K562 (cell line): ENCODE results near the gene GYS1. TPM values are rescaled to one million over a fixed set of nuclear protein-coding genes. Genes with fewer than 3 reads are reported as not detected.
A peak's percentile ranks its signal among the peaks of the same experiment; 100 is the strongest.

Experiments used
- GTF2A2 ChIP-seq: IDR thresholded peaks from 2 replicates; pipeline ENCODE4 v1.6.1; 2016; ENCODE audit warnings: mild to moderate bottlenecking, missing genetic modification characterization, missing compliant biosample characterization
- MAZ ChIP-seq, 2 experiments: fragments of 450-650 bp in 1 of 2; sonication (generic) in 1 of 2; formaldehyde crosslinking; IDR thresholded peaks in 1 of 2; conservative IDR thresholded peaks in 1 of 2; 2 replicates each; pipeline versions ENCODE4 v1.4.0 to v1.5.0; 2020; ENCODE audit warnings: mild to moderate bottlenecking in 1 of 2, missing genetic modification reagents in 1 of 2
- MCM7 ChIP-seq, 2 experiments: fragments of 450-650 bp; IDR thresholded peaks; 2 replicates each; pipeline ENCODE4 v1.6.1; 2016 to 2018
- SIRT6 ChIP-seq: IDR thresholded peaks from one replicate; pipeline ENCODE4 v1.6.1; 2012; ENCODE audit warnings: low read depth, mild to moderate bottlenecking, control low read depth, inconsistent platforms, low read length, moderate library complexity
- SLC30A9 ChIP-seq: fragments of 250-450 bp; sonication (Bioruptor Pico); IDR thresholded peaks from 2 replicates; pipeline ENCODE4 v1.8.0; 2022; ENCODE audit warnings: mild to moderate bottlenecking, moderate library complexity
- U2AF2 ChIP-seq: fragments of 200-400 bp; formaldehyde crosslinking; optimal IDR thresholded peaks from 2 replicates; pipeline ENCODE3; 2017; ENCODE audit warnings: low read depth, mild to moderate bottlenecking, low read length
- ZNF224 ChIP-seq: sonication (generic); formaldehyde crosslinking; IDR thresholded peaks from 2 replicates; pipeline ENCODE4 v1.8.0; 2022; ENCODE audit warnings: mild to moderate bottlenecking, missing genetic modification reagents
- ZNF311 ChIP-seq: fragments of 250-450 bp; sonication (Bioruptor Pico); IDR thresholded peaks from 2 replicates; pipeline ENCODE4 v1.4.0; 2020; ENCODE audit warnings: mild to moderate bottlenecking, moderate library complexity
- ZNF431 ChIP-seq: sonication (generic); formaldehyde crosslinking; IDR thresholded peaks from 2 replicates; pipeline ENCODE4 v1.8.0; 2022; ENCODE audit warnings: mild to moderate bottlenecking, missing genetic modification reagents
- polyA plus RNA-seq, 8 experiments: library from polyadenylated mRNA; depleted of rRNA in 4 of 8; stranded (reverse) in 5 of 8; unstranded in 3 of 8; fragments of >200 nt; fragmentation: Nextera tagmentation in 2 of 8; fragmentation: Illumina TruSeq in 1 of 8; extraction: Ambion mirVana in 2 of 8; extraction: Trizol in 1 of 8; gene quantifications; 2 replicates each; pipeline versions ENCODE4 v1.2.1 to v1.2.3, GENCODE V29; 2011 to 2014; ENCODE audit warnings: inconsistent platforms in 1 of 8, missing spikeins in 1 of 8
- total RNA-seq, 7 experiments: library from RNA; depleted of rRNA in 6 of 7; stranded (reverse); fragments of >200 nt in 6 of 7; fragmentation: Illumina TruSeq in 2 of 7; extraction: Trizol in 2 of 7; gene quantifications; 2 replicates each; pipeline versions ENCODE4 v1.2.1 to v1.2.3, GENCODE V29; 2011 to 2021; ENCODE audit warnings: low replicate concordance in 1 of 7
- TF ChIP-seq, protein P1 (sequence below): fragments of 450-650 bp; formaldehyde crosslinking; conservative IDR thresholded peaks from 2 replicates; pipeline ENCODE4 v1.4.0; 2022; ENCODE audit warnings: mild to moderate bottlenecking, missing genetic modification characterization
- TF ChIP-seq, protein P2 (sequence below), 2 experiments: fragments of 450-650 bp; IDR thresholded peaks; 2 replicates each; pipeline ENCODE4 v1.6.1; 2016; ENCODE audit warnings: mild to moderate bottlenecking in 2 of 2, borderline replicate concordance in 1 of 2, low read depth in 1 of 2, moderate library complexity in 1 of 2
- TF ChIP-seq, protein P3 (sequence below): fragments of 450-650 bp; conservative IDR thresholded peaks from 2 replicates; pipeline ENCODE4 v1.6.1; 2016; ENCODE audit warnings: missing genetic modification characterization, low read depth, mild to moderate bottlenecking, control low read depth, missing compliant biosample characterization

The GYS1 gene
- total and polyA plus RNA-seq, 9 of the 15 experiments (the other 6 are each of a cell fraction or from before 2014, with no cell fraction given), result 1.9 to 31.1 (median 15.2) TPM

DNA sequence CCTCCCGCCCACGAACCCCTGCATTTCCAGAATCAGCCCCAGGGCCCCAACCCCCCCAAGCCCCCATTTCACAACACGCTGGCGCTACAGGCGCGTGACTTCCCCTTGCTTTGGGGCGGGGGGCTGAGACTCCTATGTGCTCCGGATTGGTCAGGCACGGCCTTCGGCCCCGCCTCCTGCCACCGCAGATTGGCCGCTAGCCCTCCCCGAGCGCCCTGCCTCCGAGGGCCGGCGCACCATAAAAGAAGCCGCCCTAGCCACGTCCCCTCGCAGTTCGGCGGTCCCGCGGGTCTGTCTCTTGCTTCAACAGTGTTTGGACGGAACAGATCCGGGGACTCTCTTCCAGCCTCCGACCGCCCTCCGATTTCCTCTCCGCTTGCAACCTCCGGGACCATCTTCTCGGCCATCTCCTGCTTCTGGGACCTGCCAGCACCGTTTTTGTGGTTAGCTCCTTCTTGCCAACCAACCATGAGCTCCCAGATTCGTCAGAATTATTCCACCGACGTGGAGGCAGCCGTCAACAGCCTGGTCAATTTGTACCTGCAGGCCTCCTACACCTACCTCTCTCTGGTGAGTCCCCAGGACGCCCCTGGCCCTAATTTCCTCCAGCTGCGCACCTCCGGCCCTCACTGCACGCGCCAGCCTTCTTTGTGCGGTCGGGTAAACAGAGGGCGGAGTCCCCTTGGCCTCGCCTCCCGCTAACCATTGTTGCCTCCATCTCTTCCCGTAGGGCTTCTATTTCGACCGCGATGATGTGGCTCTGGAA is 27.9 kb downstream of the GYS1 start, which contains the start of gene FTL (continued):
- TF ChIP-seq, protein P1, sequence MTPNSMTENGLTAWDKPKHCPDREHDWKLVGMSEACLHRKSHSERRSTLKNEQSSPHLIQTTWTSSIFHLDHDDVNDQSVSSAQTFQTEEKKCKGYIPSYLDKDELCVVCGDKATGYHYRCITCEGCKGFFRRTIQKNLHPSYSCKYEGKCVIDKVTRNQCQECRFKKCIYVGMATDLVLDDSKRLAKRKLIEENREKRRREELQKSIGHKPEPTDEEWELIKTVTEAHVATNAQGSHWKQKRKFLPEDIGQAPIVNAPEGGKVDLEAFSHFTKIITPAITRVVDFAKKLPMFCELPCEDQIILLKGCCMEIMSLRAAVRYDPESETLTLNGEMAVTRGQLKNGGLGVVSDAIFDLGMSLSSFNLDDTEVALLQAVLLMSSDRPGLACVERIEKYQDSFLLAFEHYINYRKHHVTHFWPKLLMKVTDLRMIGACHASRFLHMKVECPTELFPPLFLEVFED (CRISPR knock-in tag), result peak; percentile 69; the same call in 1 of the 2 replicates
- TF ChIP-seq, protein P2, sequence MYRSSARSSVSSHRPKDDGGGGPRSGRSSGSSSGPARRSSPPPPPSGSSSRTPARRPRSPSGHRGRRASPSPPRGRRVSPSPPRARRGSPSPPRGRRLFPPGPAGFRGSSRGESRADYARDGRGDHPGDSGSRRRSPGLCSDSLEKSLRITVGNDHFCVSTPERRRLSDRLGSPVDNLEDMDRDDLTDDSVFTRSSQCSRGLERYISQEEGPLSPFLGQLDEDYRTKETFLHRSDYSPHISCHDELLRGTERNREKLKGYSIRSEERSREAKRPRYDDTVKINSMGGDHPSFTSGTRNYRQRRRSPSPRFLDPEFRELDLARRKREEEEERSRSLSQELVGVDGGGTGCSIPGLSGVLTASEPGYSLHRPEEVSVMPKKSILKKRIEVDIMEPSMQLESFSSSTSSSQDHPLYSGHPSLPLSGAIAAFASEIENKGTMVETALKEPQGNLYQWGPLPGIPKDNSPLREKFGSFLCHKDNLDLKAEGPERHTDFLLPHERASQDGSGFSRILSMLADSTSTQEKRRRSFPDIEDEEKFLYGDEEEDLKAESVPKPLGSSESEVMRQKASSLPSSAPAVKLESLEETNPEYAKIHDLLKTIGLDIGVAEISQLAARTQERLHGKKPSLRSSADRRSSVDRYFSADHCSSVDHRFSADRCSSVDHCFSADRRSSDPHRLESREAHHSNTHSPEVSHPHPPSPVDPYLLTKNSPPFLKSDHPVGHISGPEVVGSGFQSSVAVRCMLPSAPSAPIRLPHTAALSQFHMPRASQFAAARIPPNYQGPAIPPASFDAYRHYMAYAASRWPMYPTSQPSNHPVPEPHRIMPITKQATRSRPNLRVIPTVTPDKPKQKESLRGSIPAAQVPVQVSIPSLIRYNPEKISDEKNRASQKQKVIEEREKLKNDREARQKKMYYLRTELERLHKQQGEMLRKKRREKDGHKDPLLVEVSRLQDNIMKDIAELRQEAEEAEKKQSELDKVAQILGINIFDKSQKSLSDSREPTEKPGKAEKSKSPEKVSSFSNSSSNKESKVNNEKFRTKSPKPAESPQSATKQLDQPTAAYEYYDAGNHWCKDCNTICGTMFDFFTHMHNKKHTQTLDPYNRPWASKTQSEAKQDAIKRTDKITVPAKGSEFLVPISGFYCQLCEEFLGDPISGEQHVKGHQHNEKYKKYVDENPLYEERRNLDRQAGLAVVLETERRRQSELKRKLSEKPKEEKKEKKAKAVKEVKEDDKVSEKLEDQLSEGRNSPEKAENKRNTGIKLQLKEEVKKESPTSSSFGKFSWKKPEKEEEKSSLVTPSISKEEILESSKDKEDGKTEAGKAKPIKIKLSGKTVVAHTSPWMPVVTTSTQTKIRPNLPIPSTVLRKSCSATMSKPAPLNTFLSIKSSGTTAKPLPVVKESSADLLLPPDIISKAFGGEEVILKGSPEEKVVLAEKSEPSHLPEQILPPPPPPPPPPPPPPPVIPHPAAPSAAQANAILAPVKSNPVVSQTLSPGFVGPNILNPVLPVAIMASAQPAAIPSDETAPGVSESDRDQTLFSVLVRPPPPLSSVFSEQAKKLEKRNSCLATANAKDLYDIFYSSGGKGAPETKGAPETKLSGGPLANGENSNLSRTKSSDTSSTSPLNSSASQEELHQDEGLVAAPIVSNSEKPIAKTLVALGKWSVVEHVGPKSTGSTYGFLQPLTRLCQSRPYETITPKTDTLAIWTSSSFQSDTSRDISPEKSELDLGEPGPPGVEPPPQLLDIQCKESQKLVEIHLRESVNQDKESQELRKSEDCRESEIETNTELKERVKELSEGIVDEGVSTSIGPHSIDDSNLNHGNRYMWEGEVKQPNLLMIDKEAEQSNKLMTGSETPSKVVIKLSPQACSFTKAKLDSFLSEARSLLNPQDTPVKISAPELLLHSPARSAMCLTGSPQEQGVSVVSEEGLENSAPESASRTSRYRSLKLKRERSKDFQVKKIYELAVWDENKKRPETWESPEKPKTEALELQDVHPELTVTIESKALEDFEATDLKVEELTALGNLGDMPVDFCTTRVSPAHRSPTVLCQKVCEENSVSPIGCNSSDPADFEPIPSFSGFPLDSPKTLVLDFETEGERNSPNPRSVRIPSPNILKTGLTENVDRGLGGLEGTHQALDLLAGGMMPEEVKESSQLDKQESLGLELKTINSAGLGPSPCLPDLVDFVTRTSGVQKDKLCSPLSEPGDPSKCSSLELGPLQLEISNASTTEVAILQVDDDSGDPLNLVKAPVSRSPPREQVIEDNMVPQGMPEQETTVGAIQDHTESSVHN (IDR thresholded peaks at IDR 0.05; ENCODE audit: borderline replicate concordance in 1 of 2, low read depth in 1 of 2), result 0 out of 4 replicates have a peak, but pooled peaks of 1 of the 2 experiments have one; percentile 23
- TF ChIP-seq ZNF311 (no peak), U2AF2 (no peak), MCM7 (IDR thresholded peaks at IDR 0.05) (no peak), GTF2A2 (tag) (peak; percentile 94), MAZ (CRISPR knock-in tag; conservative IDR thresholded peaks at IDR 0.05 in 1 of 2, IDR thresholded peaks at IDR 0.05 in 1 of 2) (peak; percentile 59 to 89; a peak in 2 of 4 replicates), ZNF431 (CRISPR knock-in tag) (no peak), ZNF224 (CRISPR knock-in tag) (no peak), SIRT6 (no peak), SLC30A9 (CRISPR knock-in tag) (no peak)
- TF ChIP-seq, protein P3, sequence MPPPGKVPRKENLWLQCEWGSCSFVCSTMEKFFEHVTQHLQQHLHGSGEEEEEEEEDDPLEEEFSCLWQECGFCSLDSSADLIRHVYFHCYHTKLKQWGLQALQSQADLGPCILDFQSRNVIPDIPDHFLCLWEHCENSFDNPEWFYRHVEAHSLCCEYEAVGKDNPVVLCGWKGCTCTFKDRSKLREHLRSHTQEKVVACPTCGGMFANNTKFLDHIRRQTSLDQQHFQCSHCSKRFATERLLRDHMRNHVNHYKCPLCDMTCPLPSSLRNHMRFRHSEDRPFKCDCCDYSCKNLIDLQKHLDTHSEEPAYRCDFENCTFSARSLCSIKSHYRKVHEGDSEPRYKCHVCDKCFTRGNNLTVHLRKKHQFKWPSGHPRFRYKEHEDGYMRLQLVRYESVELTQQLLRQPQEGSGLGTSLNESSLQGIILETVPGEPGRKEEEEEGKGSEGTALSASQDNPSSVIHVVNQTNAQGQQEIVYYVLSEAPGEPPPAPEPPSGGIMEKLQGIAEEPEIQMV (tag), result no peak
